Prostate gland (tissue), 2 donors: Measurements from ENCODE around the gene ACAP2.

Experiments used
- CTCF ChIP-seq, 4 experiments: fragments of 200-600 bp in 2 of 4; fragments of 450-650 bp in 2 of 4; sonication (generic) in 2 of 4; IDR thresholded peaks; 1 replicate in 3 of 4; 2 replicates in 1 of 4; pipeline ENCODE4 v1.5.1; 2016 to 2019; ENCODE audit warnings: antibody characterized with exemption in 4 of 4, mild to moderate bottlenecking in 2 of 4, moderate library complexity in 2 of 4
- POLR2AphosphoS5 ChIP-seq: sonication (generic); formaldehyde crosslinking; IDR thresholded peaks from one replicate; pipeline ENCODE4 v1.6.1; 2017; ENCODE audit warnings: antibody characterized with exemption

DNA sequence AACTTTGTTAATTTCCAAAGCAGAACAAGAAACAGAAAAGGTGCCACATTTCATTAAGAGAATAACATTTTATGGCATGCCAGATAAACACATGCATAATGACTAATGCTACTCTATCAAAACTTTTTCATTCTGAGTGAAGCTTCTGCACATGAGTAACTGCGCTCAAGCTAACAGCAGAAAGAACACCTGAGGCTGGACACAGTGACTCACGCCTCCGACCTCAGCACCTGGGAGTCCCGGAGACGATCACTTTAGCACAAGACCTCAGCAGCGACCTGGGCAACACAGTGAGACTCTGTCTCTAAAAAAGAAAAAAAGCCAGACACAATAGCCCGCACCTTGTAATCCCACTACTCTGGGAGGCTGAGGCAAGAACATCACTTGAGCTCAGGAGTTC lies 70.6 kb downstream of the ACAP2 start:
- TF ChIP-seq POLR2AphosphoS5 (no peak), CTCF (IDR thresholded peaks at IDR 0.05) (no peak)
